ENCODE results near the gene BEGAIN.

- TF ChIP-seq, protein P1, sequence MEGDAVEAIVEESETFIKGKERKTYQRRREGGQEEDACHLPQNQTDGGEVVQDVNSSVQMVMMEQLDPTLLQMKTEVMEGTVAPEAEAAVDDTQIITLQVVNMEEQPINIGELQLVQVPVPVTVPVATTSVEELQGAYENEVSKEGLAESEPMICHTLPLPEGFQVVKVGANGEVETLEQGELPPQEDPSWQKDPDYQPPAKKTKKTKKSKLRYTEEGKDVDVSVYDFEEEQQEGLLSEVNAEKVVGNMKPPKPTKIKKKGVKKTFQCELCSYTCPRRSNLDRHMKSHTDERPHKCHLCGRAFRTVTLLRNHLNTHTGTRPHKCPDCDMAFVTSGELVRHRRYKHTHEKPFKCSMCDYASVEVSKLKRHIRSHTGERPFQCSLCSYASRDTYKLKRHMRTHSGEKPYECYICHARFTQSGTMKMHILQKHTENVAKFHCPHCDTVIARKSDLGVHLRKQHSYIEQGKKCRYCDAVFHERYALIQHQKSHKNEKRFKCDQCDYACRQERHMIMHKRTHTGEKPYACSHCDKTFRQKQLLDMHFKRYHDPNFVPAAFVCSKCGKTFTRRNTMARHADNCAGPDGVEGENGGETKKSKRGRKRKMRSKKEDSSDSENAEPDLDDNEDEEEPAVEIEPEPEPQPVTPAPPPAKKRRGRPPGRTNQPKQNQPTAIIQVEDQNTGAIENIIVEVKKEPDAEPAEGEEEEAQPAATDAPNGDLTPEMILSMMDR (IDR thresholded peaks at IDR 0.05) = no peak
- TF ChIP-seq POLR2AphosphoS5 (IDR thresholded peaks at IDR 0.05) (no peak), EP300 (IDR thresholded peaks at IDR 0.05) (no peak), POLR2A (IDR thresholded peaks at IDR 0.05) (no peak)
These were observed 15.5 kb upstream of the BEGAIN start for GRCh38 chr14:100602621-100603230.
